GM12874 (cell line): ENCODE data around the gene COG5.

ENCODE experiments used
- TF ChIP-seq, protein P1 (sequence below): IDR thresholded peaks from 2 replicates; pipeline ENCODE4 v1.5.1; 2011; ENCODE audit warnings: low read depth, mild to moderate bottlenecking, control low read depth, low read length, moderate library complexity; ENCODE audit not compliant: insufficient read depth

COG5 gene

DNA sequence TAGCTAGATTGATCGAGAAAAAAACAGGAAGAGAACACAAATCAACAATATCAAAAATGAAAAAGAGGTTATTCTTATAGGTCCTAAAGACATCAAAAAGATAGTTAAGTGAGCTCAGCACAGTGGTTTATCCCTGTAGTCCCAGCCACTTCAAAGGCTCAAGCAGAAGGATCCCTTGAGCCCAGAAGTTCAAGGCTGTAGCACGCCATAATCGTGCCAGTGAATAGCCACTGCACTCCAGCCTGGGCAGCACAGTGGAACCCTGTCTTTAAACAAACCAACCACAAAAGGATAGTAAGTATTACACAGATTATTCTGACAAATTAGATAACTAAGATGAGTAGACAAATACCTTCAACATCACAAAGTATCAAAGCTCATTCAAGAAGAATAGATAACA lies 311.8 kb downstream of the COG5 start:
- TF ChIP-seq, protein P1, sequence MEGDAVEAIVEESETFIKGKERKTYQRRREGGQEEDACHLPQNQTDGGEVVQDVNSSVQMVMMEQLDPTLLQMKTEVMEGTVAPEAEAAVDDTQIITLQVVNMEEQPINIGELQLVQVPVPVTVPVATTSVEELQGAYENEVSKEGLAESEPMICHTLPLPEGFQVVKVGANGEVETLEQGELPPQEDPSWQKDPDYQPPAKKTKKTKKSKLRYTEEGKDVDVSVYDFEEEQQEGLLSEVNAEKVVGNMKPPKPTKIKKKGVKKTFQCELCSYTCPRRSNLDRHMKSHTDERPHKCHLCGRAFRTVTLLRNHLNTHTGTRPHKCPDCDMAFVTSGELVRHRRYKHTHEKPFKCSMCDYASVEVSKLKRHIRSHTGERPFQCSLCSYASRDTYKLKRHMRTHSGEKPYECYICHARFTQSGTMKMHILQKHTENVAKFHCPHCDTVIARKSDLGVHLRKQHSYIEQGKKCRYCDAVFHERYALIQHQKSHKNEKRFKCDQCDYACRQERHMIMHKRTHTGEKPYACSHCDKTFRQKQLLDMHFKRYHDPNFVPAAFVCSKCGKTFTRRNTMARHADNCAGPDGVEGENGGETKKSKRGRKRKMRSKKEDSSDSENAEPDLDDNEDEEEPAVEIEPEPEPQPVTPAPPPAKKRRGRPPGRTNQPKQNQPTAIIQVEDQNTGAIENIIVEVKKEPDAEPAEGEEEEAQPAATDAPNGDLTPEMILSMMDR: no peak

DNA sequence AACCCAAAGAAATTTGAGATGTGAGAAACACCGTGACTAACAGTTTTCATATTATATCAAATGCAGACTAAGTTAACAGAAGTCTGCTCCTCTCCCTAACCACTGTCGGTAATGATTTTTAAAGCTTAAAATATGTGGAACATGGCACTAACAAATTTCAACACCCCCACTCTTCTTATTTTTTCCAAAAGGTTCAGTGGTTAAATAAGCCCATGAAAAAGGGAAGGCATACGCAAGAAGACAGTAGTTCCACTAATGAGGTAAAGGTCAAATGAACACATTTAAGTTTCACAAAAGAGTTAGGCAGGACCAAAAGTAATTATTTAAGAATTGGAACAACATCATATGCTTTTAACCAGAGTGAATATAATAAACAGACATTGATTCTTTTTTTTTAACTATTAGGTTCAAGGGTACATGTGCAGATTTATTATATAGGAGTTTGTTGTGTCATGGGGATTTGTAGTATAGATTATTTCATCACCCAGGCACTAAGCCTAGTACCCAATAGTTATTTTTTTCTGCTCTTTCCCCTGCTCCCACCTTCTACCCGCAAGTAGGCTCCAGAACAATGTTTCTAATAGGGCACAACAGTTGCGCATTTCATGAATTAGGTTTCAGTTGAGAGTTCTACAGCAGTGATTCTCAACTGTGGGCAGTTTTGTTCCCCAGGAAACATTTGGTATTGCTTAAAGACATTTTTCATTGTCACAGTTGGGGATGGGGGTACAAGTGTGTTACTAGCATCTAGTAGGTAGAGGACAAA lies 315.0 kb downstream of the COG5 start:
- TF ChIP-seq, protein P1: no peak

DNA sequence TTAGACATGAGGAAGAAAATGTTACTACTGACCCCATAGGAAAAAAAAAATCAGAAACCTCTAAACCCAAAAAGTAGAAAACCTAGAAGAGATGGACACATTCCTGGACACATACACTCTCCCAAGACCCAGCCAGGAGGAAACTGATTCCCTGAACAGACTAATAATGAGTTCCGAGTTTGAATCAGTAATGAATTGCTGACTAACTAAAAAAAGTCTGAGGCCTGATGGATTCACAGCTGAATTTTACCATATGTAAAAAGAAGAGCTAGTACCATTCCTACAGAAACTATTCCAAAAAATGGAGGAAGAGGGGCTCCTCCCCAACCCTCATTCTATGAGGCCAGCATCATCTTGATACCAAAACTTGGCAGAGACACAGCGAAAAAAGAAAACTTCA lies 319.1 kb downstream of the COG5 start:
- TF ChIP-seq, protein P1: no peak

DNA sequence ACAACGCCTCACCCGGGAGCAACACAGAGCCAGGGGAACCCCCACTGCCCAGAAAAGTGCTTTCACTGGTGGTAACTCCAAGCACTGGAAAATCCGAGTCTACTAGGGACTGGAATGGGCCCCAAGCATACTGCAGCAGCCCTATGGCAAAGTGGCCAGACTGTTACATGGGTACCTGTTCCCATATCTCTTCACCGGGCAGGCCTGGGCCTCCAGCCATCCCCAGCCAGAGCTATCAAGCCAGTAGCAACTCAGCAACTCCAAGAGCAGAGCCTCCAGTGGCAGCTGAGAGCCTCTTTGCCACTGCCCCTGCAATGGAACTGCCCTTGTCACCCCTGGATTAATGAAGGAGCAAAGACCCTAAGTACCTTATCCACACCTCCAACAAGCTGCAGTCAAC lies 321.5 kb downstream of the COG5 start:
- TF ChIP-seq, protein P1: no peak

DNA sequence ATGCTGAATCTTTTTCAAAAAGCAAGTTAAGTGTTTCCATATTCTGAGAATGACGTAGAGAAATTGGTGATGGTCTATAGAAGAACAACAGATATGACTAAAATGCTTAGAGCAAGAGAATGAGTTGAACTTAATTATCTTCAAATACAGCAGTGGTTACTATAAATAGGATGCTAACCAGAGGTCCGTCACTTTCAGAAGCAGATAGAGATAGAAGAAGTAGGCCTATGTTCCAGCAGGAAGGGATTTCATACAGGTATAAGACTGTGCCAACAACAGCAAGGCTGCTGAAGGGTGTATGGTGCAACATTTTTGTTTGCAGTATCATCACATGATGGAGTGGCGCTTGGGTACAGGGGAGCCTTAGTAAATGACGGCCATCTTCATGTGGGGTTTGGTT lies 326.3 kb downstream of the COG5 start:
- TF ChIP-seq, protein P1: no peak

DNA sequence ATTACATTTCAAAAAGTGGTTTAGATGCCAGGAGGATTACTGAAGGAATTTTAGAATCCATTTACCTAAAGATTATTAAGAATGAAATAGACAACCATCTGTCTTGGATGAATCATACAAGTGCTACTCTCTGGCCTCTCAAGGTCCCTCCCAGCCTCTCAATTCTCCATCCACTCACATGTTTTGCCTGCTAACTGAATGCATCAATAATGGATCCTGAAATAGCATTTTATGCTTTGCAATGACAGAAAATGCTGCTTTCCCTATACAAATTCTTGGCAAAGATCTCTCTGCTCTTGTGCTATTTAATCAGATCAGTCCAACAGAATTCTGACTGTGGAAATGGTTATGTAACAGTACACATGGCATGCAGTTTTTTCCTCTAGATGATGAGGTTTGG lies 326.9 kb downstream of the COG5 start:
- TF ChIP-seq, protein P1: no peak

GRCh38 chr7:107234436-107234835 lies 329.3 kb downstream of the COG5 start:
- TF ChIP-seq, protein P1: no peak

DNA sequence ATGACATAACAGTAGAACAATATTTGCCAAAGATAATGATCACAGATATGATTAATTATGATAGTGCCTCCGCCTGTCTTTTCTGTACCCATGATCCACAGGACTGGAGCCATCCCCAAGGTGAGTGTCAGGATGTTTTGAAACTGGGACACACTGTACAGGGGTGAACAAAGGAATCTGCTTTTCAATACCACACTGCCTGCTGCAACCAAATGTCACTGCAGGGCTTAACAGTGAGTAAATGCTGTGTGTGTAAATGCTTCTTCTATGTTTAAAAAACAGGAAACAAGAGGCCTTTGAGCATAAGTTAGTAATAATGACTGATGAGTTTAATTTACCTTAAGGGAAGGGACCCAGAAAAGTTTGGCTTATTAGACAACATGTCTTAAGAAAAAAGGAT lies 329.7 kb downstream of the COG5 start:
- TF ChIP-seq, protein P1: no peak
